ENCODE measurements around the gene SLC25A12. TPM values are rescaled to one million over a fixed set of nuclear protein-coding genes. Genes with fewer than 3 reads are reported as not detected.
A peak's percentile ranks its signal among the peaks of the same experiment; 100 is the strongest.

The SLC25A12 gene
- total and polyA plus RNA-seq, 9 donors: 15.6 to 34.1 (median 21.6) TPM

DNA sequence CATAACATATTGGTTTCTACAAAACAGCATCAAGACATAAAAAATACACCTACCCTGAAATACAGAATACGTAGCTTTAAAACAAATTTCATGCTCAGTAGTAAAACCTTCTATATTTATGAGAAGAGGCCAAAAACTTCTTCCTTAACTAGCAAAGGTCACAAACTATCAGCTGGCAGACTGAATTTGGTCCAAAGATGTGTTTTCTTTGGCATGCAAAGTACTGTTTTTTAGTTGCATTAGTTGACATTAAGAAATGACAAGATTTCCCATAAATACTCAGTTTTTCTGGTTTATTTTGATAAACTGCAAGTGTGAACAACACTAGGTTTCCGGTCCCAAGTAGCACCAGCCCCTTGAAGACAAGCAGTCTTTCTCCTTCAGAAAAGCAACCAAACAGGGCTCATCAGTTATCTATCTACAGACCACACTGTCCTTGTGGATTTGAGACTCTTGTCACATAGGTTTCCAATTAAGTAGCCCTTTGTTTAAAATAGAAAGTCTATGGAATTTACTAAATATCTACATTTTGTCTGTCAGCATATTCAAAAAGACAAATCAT lies 35.6 kb downstream of the SLC25A12 start:
- H3K9me3 ChIP-seq: no peaks in the 10 kb centered on the region
- no peak overlapping the region for H3K27ac ChIP-seq
- H3K4me3 ChIP-seq: no peak overlapping the region
- peaks cover 5% of the 10 kb centered on the region for H3K4me1 ChIP-seq (ENCODE audit: insufficient read depth)
- no peaks in the 10 kb centered on the region for H3K36me3 ChIP-seq
- 11 to 25% (median 11%) methylated on average over 2 of the region's 2 CpGs for WGBS, 3 donors
- TF ChIP-seq, protein P1, sequence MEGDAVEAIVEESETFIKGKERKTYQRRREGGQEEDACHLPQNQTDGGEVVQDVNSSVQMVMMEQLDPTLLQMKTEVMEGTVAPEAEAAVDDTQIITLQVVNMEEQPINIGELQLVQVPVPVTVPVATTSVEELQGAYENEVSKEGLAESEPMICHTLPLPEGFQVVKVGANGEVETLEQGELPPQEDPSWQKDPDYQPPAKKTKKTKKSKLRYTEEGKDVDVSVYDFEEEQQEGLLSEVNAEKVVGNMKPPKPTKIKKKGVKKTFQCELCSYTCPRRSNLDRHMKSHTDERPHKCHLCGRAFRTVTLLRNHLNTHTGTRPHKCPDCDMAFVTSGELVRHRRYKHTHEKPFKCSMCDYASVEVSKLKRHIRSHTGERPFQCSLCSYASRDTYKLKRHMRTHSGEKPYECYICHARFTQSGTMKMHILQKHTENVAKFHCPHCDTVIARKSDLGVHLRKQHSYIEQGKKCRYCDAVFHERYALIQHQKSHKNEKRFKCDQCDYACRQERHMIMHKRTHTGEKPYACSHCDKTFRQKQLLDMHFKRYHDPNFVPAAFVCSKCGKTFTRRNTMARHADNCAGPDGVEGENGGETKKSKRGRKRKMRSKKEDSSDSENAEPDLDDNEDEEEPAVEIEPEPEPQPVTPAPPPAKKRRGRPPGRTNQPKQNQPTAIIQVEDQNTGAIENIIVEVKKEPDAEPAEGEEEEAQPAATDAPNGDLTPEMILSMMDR (IDR thresholded peaks at IDR 0.05): no peak
- TF ChIP-seq EP300 (IDR thresholded peaks at IDR 0.05): no peak
- no peak for TF ChIP-seq POLR2A (IDR thresholded peaks at IDR 0.05)
- no peak for DNase-seq
- no peaks in the 10 kb centered on the region for H3K27me3 ChIP-seq
- intact Hi-C loops (cut with DNase I): no loop called here

- no peaks in the 10 kb centered on the region for H3K36me3 ChIP-seq
- WGBS, 3 donors: 45 to 54% (median 47%) methylated on average over 2 of the region's 2 CpGs
Measured at GRCh38 chr2:171855401-171855800, 38.6 kb downstream of the SLC25A12 start.

GRCh38 chr2:171852366-171852888 lies 41.6 kb downstream of the SLC25A12 start:
- 0% methylated on average over 1 of the region's 1 CpG for WGBS, 3 donors
- H3K36me3 ChIP-seq: no peaks in the 10 kb centered on the region
- intact Hi-C loops (cut with DNase I): no loop called here

More at GRCh38 chr2:171855401-171855800, 38.6 kb downstream of the SLC25A12 start:
- no peaks in the 10 kb centered on the region for H3K27me3 ChIP-seq
- H3K4me3 ChIP-seq: no peak overlapping the region
- peaks cover 11% of the 10 kb centered on the region for H3K4me1 ChIP-seq (ENCODE audit: insufficient read depth)
- H3K9me3 ChIP-seq: no peaks in the 10 kb centered on the region
- intact Hi-C loops (cut with DNase I): no loop called here
- TF ChIP-seq EP300 (IDR thresholded peaks at IDR 0.05) (no peak), POLR2A (IDR thresholded peaks at IDR 0.05) (no peak)
- TF ChIP-seq, protein P1 (IDR thresholded peaks at IDR 0.05): no peak
- DNase-seq: no peak
- H3K27ac ChIP-seq: no peak overlapping the region

DNA sequence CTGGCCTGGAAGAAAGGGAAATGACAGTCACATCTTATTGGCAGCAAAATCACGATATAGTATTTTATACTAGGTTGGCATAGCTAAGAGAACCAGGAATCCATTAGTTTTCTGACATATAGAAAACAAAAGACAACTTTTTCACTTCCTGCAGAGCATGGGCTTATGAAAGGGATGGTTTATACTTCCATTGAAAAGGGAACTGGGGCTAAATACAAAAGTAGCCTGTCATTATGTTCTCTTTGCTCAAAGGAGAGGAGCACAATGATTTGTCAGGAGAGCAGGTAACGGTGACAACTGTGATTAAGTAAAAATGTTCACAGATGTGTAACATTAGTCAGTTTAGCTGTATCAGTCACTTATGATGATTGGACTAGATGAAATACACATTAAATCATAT lies 46.4 kb downstream of the SLC25A12 start:
- intact Hi-C loops (cut with DNase I): no loop called here
- peaks cover 3% of the 10 kb centered on the region for H3K4me1 ChIP-seq (ENCODE audit: insufficient read depth)
- TF ChIP-seq, protein P1 (IDR thresholded peaks at IDR 0.05): no peak
- no peak for TF ChIP-seq EP300 (IDR thresholded peaks at IDR 0.05)
- TF ChIP-seq POLR2A (IDR thresholded peaks at IDR 0.05): no peak
- H3K9me3 ChIP-seq: no peaks in the 10 kb centered on the region
- no peak overlapping the region for H3K4me3 ChIP-seq
- 86 to 89% (median 88%) methylated on average over 2 of the region's 2 CpGs for whole genome bisulfite sequencing, 3 donors
- no peak overlapping the region for H3K27ac ChIP-seq
- no peaks in the 10 kb centered on the region for H3K36me3 ChIP-seq
- H3K27me3 ChIP-seq: no peaks in the 10 kb centered on the region
- DNase-seq: no peak

More at GRCh38 chr2:171852366-171852888, 41.6 kb downstream of the SLC25A12 start:
- Histone ChIP-seq H3K4me1 (ENCODE audit: insufficient read depth) (peaks cover 5% of the 10 kb centered on the region), H3K27ac (peak overlapping the region in 1 of 2 donors; percentile 7), H3K27me3 (no peaks in the 10 kb centered on the region), H3K4me3 (no peak overlapping the region), H3K9me3 (no peaks in the 10 kb centered on the region)
- TF ChIP-seq EP300 (IDR thresholded peaks at IDR 0.05) (no peak), POLR2A (IDR thresholded peaks at IDR 0.05) (no peak)
- TF ChIP-seq, protein P1 (IDR thresholded peaks at IDR 0.05): no peak
- DNase-seq: no peak

Data from ovary (tissue), 9 donors.